Ovary (tissue), 9 donors: Measurements from ENCODE around the gene TRNAU1AP. TPM values are rescaled to one million over a fixed set of nuclear protein-coding genes. Genes with fewer than 3 reads are reported as not detected.

ENCODE experiments used
- DNase-seq, 5 donors: peaks; one replicate each; pipeline ENCODE4 v3.0.0-alpha.2; 2019 to 2020
- H3K27ac ChIP-seq, 2 donors: fragments of 200-600 bp; one replicate each; pipeline versions ENCODE4 v1.5.1 to v1.8.0; 2019 to 2022
- H3K27me3 ChIP-seq: fragments of 200-600 bp; one replicate; pipeline ENCODE4 v1.8.0; 2022
- H3K36me3 ChIP-seq: fragments of 200-600 bp; sonication (generic); one replicate; pipeline ENCODE4 v1.5.1; 2019
- H3K4me1 ChIP-seq: one replicate; pipeline ENCODE4 v1.8.1; 2013; ENCODE audit warnings: mild to moderate bottlenecking, moderate library complexity; ENCODE audit not compliant: insufficient read depth
- H3K4me3 ChIP-seq: fragments of 200-600 bp; sonication (generic); one replicate; pipeline ENCODE4 v1.5.1; 2017
- H3K9me3 ChIP-seq, 2 donors: fragments of 200-600 bp in 1 of 2; sonication (generic) in 1 of 2; one replicate each; pipeline versions ENCODE4 v1.5.1 to v1.8.1; 2013 to 2019; ENCODE audit warnings: mild to moderate bottlenecking in 1 of 2, moderate library complexity in 1 of 2
- CTCF ChIP-seq, 3 donors: fragments of 450-650 bp in 2 of 3; fragments of 200-600 bp in 1 of 3; IDR thresholded peaks; one replicate each; pipeline versions ENCODE4 v1.5.1 to v1.8.0; 2016 to 2022; ENCODE audit warnings: antibody characterized with exemption in 3 of 3, mild to moderate bottlenecking in 1 of 3
- EP300 ChIP-seq: sonication (generic); formaldehyde crosslinking; IDR thresholded peaks from one replicate; pipeline ENCODE4 v1.6.1; 2017; ENCODE audit warnings: antibody characterized with exemption
- POLR2A ChIP-seq: fragments of 450-650 bp; IDR thresholded peaks from one replicate; pipeline ENCODE4 v1.6.1; 2017; ENCODE audit warnings: antibody characterized with exemption, mild to moderate bottlenecking, moderate library complexity
- WGBS, 3 donors: extraction: QIAGEN DNeasy Blood & Tissue Kit in 1 of 3; methylation state at CpG; one replicate each; pipeline versions ENCODE4 v1.1.5 to v1.1.7; 2013 to 2017; 5-methylcytosine and 5-hydroxymethylcytosine counted together
- intact Hi-C, 4 donors: fragments of 100-400 bp; cut with DNase I; formaldehyde crosslinking; loops; one replicate each; pipeline versions ENCODE4 v1.11.0 to v1.15.1; 2022 to 2023
- polyA plus RNA-seq, 2 donors: library from polyadenylated mRNA; stranded (reverse); fragments of 200-250 nt in 1 of 2; fragments of 350-450 nt in 1 of 2; fragmentation: Illumina TruSeq in 1 of 2; extraction: RNeasy Lipid Tissue Mini Kit (QIAGEN cat#74804) in 1 of 2; gene quantifications; one replicate each; pipeline ENCODE4 v1.2.3, GENCODE V29; 2013 to 2014
- small RNA-seq: library from RNA; depleted of rRNA; stranded (forward); fragments of <200 nt; gene quantifications from one replicate; pipeline ENCODE3, GENCODE V24; 2016
- total RNA-seq, 7 donors: library from RNA; depleted of rRNA in 2 of 7; stranded (reverse); fragments of >200 nt in 2 of 7; fragmentation: NEBNext Ultra II Directional in 3 of 7; extraction: Animal tissue kit (Norgen Biotek cat#: 25700) in 3 of 7; gene quantifications; one replicate each; pipeline versions ENCODE4 v1.1.0 to v1.2.4, GENCODE V29; 2016 to 2023
- donor health status: DM: no; HTN: no; CAD: no; lungs with moderate emphysema.
- donor health status: DM: no; HTN: no; CAD: no.
- donor health status: Bipolar disorder and iron deficiency.
- donor health status: DM: yes; HTN: yes; CAD: no.
- donor health status: DM: no; HTN: no; CAD: no.
- donor health status: DM: yes; HTN: yes; CAD: no.

TRNAU1AP gene
- total and polyA plus RNA-seq, 9 donors, result 18.8 to 37.6 (median 20.7) TPM

DNA sequence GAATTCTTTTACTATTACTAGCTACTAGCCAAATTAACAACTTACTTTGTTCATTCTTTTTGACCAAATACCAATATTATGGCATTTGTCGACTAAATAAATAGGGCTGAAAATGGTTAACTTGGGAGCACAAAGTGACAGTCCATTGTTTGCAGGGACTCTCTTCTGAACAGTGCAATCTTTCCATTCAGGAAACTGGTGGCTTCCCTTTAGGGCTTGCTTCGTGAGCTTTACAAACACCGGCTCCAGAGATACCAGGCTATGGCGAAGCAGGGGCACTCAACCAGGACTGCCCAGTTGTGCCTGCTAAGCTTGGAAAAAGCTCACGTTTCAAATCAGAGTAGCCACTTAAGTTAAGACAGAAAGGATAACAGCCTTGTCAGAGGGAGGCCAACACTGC lies 51.5 kb downstream of the TRNAU1AP start:
- DNase-seq, result no peak
- peaks cover 2% of the 10 kb centered on the region for H3K4me1 ChIP-seq
- WGBS, 3 donors, result 90 to 97% (median 93%) methylated on average over 5 of the region's 5 CpGs
- H3K27ac ChIP-seq, result no peak overlapping the region
- intact Hi-C loops, result loop anchor here in 2 of 4 donors (5.0 to 10.0 kb wide), 3 partner anchors 200 to 357 kb away; no protein-coding TSS in a partner anchor
- H3K36me3 ChIP-seq, result no peaks in the 10 kb centered on the region
- no peak overlapping the region for H3K4me3 ChIP-seq
- no peaks in the 10 kb centered on the region for H3K9me3 ChIP-seq
- H3K27me3 ChIP-seq, result no peaks in the 10 kb centered on the region
- TF ChIP-seq CTCF (IDR thresholded peaks at IDR 0.05) (no peak), POLR2A (no peak), EP300 (no peak)

DNA sequence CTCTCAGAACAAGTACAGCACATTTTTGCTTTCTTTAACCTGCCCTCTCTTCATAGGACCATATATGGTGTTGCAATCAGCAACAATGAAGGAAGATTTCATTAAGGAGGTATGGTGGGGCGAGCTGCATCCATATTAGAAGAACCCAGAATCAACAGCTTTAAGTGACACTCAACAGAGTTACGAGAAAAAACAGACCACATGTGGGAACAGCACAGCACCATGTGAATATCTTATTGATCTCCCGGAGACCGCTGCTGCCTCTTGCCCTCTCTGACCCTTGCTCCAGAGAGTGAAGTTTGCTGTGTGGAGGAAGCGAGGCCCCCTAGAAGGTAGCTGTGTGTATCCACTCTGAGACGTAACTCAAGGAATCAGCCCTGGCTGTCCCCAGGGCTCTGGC lies 52.1 kb downstream of the TRNAU1AP start:
- peak in 1 of 5 donors; percentile 9 for DNase-seq
- TF ChIP-seq CTCF (IDR thresholded peaks at IDR 0.05) (no peak), POLR2A (no peak), EP300 (no peak)
- no peak overlapping the region for H3K4me3 ChIP-seq
- H3K27ac ChIP-seq, result no peak overlapping the region
- H3K4me1 ChIP-seq, result peaks cover 2% of the 10 kb centered on the region
- H3K27me3 ChIP-seq, result no peaks in the 10 kb centered on the region
- H3K9me3 ChIP-seq, result no peaks in the 10 kb centered on the region
- no peaks in the 10 kb centered on the region for H3K36me3 ChIP-seq
- 86 to 88% (median 86%) methylated on average over 6 of the region's 6 CpGs for WGBS, 3 donors
- intact Hi-C loops, result loop anchor here in 2 of 4 donors (5.0 to 10.0 kb wide), 3 partner anchors 200 to 358 kb away; no protein-coding TSS in a partner anchor

DNA sequence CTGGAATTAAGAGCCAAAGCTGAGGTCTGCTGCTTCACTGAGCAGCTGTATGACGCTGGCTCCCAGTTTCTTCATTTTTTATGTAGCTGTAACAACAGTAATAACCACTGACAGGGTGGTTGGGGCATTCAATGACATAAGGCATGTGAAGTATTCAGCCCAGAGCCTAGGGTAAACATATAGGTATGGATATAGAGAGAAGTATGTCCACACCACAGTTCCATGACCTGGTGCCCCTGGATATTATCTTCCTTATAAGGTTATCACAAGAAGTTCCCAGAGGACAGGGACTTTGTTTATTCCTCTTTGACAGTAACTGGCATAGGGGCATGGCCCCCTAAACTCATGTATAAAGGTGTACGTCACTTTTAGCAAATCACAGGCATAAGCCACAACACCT lies 53.9 kb downstream of the TRNAU1AP start:
- Histone ChIP-seq H3K27ac (no peak overlapping the region), H3K27me3 (no peaks in the 10 kb centered on the region), H3K9me3 (no peaks in the 10 kb centered on the region), H3K4me3 (no peak overlapping the region), H3K36me3 (no peaks in the 10 kb centered on the region), H3K4me1 (peaks cover 1% of the 10 kb centered on the region)
- WGBS, 3 donors, result 77 to 90% (median 85%) methylated on average over 2 of the region's 2 CpGs
- no peak for TF ChIP-seq EP300
- no peak for TF ChIP-seq POLR2A
- TF ChIP-seq CTCF (IDR thresholded peaks at IDR 0.05), result no peak
- intact Hi-C loops, result loop anchor here in 1 of 4 donors (10.0 kb wide), 1 partner anchor 202 kb away; no protein-coding TSS in a partner anchor
- DNase-seq, result no peak

DNA sequence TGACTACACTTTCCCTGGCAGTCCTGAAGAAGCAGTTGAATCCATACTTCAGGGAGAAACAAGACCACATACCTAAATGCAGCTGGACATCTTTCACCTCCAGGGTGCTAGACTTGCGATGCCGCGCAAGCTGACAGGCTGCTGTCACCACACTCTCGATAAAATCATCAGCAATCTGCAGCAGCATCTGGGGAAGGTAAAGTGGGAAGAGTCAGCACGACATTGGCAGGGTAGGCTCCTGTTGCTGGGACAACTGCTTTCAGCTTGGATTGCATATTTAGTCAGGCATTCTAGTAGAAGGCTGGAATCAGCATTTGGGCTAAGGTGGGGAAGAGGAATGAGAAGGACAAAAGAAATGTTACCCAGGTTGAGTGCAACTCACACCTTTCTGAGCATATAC lies 60.3 kb downstream of the TRNAU1AP start:
- H3K27ac ChIP-seq, result no peak overlapping the region
- no peaks in the 10 kb centered on the region for H3K36me3 ChIP-seq
- WGBS, 3 donors, result 87 to 94% (median 93%) methylated on average over 5 of the region's 5 CpGs
- H3K4me3 ChIP-seq, result no peak overlapping the region
- no peaks in the 10 kb centered on the region for H3K4me1 ChIP-seq
- H3K27me3 ChIP-seq, result no peaks in the 10 kb centered on the region
- DNase-seq, result no peak
- intact Hi-C loops, result no loop called here
- TF ChIP-seq CTCF (IDR thresholded peaks at IDR 0.05) (no peak), POLR2A (no peak), EP300 (no peak)
- H3K9me3 ChIP-seq, result no peaks in the 10 kb centered on the region

Small RNA genes lying within 50 kb of the gene (small RNA-seq; reads per million reads assigned to genes)
- gene SNORA16A (not detected), gene SNORA44 (not detected), gene SNORA61 (not detected), gene SNORA73A (not detected), gene SNORA73B (5.3 reads per million, percentile 80 among the genes with 10 or more reads in this experiment), gene SNORD99 (37,722 reads per million, percentile 100 among the genes with 10 or more reads in this experiment)

Other genes with a start within 250 kb of the TRNAU1AP start
- gene MED18, start 224.0 kb upstream of the TRNAU1AP start, total RNA-seq, result 10 to 100 TPM in 1 of 7 donors, 1 to 10 TPM in 6; 6.4 to 14.5 (median 8.6) TPM
- 10 to 100 TPM in 1 of 2 donors, 1 to 10 TPM in 1; 9.0 to 15.3 TPM for gene MED18, start 224.0 kb upstream of the TRNAU1AP start, polyA plus RNA-seq
- 10 to 100 TPM; 20.1 to 37.7 (median 31.8) TPM for gene PHACTR4, start 183.3 kb upstream of the TRNAU1AP start, total RNA-seq
- gene PHACTR4, start 183.3 kb upstream of the TRNAU1AP start, polyA plus RNA-seq, result 10 to 100 TPM; 20.3 to 50.8 TPM
- gene RCC1, start 47.0 kb upstream of the TRNAU1AP start, total RNA-seq, result 10 to 100 TPM; 13.2 to 25.6 (median 17.4) TPM
- gene RCC1, start 47.0 kb upstream of the TRNAU1AP start, polyA plus RNA-seq, result 10 to 100 TPM; 16.7 to 34.3 TPM
- 1 to 10 TPM in 2 of 7 donors, under 1 TPM in 4, not detected in 1; 0.36 to 4.2 (median 0.89) TPM for gene RAB42, start 39.2 kb downstream of the TRNAU1AP start, total RNA-seq
- 1 to 10 TPM in 1 of 2 donors, under 1 TPM in 1; 0.82 to 1.3 TPM for gene RAB42, start 39.2 kb downstream of the TRNAU1AP start, polyA plus RNA-seq
- gene TAF12, start 90.0 kb downstream of the TRNAU1AP start, total RNA-seq, result 10 to 100 TPM; 15.4 to 26.4 (median 18.4) TPM
- 10 to 100 TPM; 21.7 to 39.4 TPM for gene TAF12, start 90.0 kb downstream of the TRNAU1AP start, polyA plus RNA-seq
- gene RNU11, start 95.5 kb downstream of the TRNAU1AP start, total RNA-seq, result not detected
- not detected for gene RNU11, start 95.5 kb downstream of the TRNAU1AP start, polyA plus RNA-seq
- 10 to 100 TPM in 5 of 7 donors, 1 to 10 TPM in 2; 6.3 to 18.3 (median 14.7) TPM for gene GMEB1, start 115.7 kb downstream of the TRNAU1AP start, total RNA-seq
- gene GMEB1, start 115.7 kb downstream of the TRNAU1AP start, polyA plus RNA-seq, result 10 to 100 TPM in 1 of 2 donors, 1 to 10 TPM in 1; 6.8 to 13.2 TPM
- 10 to 100 TPM; 25.8 to 70.2 (median 54.8) TPM for gene YTHDF2, start 183.9 kb downstream of the TRNAU1AP start, total RNA-seq
- 10 to 100 TPM; 31.2 to 58.5 TPM for gene YTHDF2, start 183.9 kb downstream of the TRNAU1AP start, polyA plus RNA-seq